PC-9 (cell line): ENCODE results near the gene ATAD3C.
"Not testable (repeated sequence)": the region's sequence is repeated elsewhere in the genome, so short reads cannot be mapped to it uniquely, and the experiment has no call there.

Experiments used
- EZH2 ChIP-seq: fragments of 200-600 bp; sonication (generic); IDR thresholded peaks from 2 replicates; pipeline ENCODE4 v1.8.0; 2017; ENCODE audit warnings: antibody characterized with exemption, low read depth
- TF ChIP-seq, protein P1 (sequence below): fragments of 200-600 bp; sonication (generic); conservative IDR thresholded peaks from 2 replicates; pipeline ENCODE4 v1.6.1; 2017; ENCODE audit warnings: mixed run types, antibody characterized with exemption, mild to moderate bottlenecking, moderate library complexity

DNA sequence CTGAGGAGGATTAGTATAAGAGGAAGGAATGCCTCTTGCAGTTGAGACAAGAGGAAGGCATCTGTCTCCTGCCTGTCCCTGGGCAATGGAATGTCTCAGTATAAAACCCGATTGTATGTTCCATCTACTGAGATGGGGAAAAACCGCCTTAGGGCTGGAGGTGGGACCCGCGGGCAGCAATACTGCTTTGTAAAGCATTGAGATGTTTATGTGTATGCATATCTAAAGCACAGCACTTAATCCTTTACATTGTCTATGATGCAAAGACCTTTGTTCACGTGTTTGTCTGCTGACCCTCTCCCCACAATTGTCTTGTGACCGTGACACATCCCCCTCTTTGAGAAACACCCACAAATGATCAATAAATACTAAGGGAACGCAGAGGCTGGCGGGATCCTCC, 39.3 kb upstream of the ATAD3C start:
- TF ChIP-seq, protein P1, sequence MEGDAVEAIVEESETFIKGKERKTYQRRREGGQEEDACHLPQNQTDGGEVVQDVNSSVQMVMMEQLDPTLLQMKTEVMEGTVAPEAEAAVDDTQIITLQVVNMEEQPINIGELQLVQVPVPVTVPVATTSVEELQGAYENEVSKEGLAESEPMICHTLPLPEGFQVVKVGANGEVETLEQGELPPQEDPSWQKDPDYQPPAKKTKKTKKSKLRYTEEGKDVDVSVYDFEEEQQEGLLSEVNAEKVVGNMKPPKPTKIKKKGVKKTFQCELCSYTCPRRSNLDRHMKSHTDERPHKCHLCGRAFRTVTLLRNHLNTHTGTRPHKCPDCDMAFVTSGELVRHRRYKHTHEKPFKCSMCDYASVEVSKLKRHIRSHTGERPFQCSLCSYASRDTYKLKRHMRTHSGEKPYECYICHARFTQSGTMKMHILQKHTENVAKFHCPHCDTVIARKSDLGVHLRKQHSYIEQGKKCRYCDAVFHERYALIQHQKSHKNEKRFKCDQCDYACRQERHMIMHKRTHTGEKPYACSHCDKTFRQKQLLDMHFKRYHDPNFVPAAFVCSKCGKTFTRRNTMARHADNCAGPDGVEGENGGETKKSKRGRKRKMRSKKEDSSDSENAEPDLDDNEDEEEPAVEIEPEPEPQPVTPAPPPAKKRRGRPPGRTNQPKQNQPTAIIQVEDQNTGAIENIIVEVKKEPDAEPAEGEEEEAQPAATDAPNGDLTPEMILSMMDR = not testable (repeated sequence)
- TF ChIP-seq EZH2 = not testable (repeated sequence)
